ENCODE measurements around the gene HLA-DRB1. TPM values are rescaled to one million over a fixed set of nuclear protein-coding genes. Genes with fewer than 3 reads are reported as not detected.

The HLA-DRB1 gene
- total RNA-seq, 3 donors from 2014 or later: 26.9 to 169 (median 89.6) TPM

GRCh38 chr6:32622545-32623401 is 33.1 kb upstream of the HLA-DRB1 start:
- DNase-seq: peak in 2 of 3 donors; percentile 50 to 66
- intact Hi-C loops (cut with DNase I, micrococcal nuclease): no loop called here
- Histone ChIP-seq H3K4me1 (ENCODE audit: low read depth) (no peaks in the 10 kb centered on the region), H3K9me3 (no peaks in the 10 kb centered on the region), H3K4me3 (no peak overlapping the region), H3K36me3 (ENCODE audit: low read depth) (no peaks in the 10 kb centered on the region)
- ATAC-seq: peak; percentile 91
- TF ChIP-seq CTCF (IDR thresholded peaks at IDR 0.05): peak; percentile 31

DNA sequence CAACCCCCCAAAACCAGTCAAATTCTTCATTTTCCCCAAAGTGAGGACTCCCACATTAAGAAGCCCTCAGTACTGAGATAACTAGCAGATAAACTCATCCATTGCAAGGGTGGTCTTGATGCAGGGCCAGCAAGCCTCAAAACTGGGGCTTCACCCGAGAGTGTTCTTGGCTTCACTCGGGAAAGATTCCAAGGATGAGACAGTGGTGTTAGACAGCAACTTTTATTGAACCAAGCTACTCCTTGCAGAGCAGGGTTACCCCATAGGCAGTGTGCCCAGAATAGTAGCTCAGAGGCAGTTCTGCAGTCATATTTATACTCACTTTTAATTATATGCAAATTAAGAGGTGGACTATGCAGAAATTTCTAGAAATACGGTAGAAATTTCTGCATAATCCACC is 31.7 kb upstream of the HLA-DRB1 start:
- Histone ChIP-seq H3K4me1 (ENCODE audit: low read depth) (no peaks in the 10 kb centered on the region), H3K4me3 (no peak overlapping the region), H3K36me3 (ENCODE audit: low read depth) (no peaks in the 10 kb centered on the region), H3K9me3 (no peaks in the 10 kb centered on the region)
- ATAC-seq (no peak), DNase-seq (no peak)
- intact Hi-C loops (cut with DNase I, micrococcal nuclease): no loop called here
- TF ChIP-seq CTCF (IDR thresholded peaks at IDR 0.05): no peak

GRCh38 chr6:32617751-32618150 is 28.1 kb upstream of the HLA-DRB1 start:
- no peaks in the 10 kb centered on the region for H3K36me3 ChIP-seq (ENCODE audit: low read depth)
- ATAC-seq: no peak
- intact Hi-C loops (cut with DNase I, micrococcal nuclease): no loop called here
- no peak for DNase-seq
- H3K9me3 ChIP-seq: no peaks in the 10 kb centered on the region
- no peaks in the 10 kb centered on the region for H3K4me1 ChIP-seq (ENCODE audit: low read depth)
- no peak for TF ChIP-seq CTCF (IDR thresholded peaks at IDR 0.05)
- H3K4me3 ChIP-seq: no peak overlapping the region

GRCh38 chr6:32615885-32616532 is 26.4 kb upstream of the HLA-DRB1 start:
- DNase-seq (no peak), ATAC-seq (no peak)
- H3K4me1 ChIP-seq (ENCODE audit: low read depth): no peaks in the 10 kb centered on the region
- no peak for TF ChIP-seq CTCF (IDR thresholded peaks at IDR 0.05)
- no peaks in the 10 kb centered on the region for H3K9me3 ChIP-seq
- intact Hi-C loops (cut with DNase I, micrococcal nuclease): no loop called here
- H3K36me3 ChIP-seq (ENCODE audit: low read depth): no peaks in the 10 kb centered on the region
- no peak overlapping the region for H3K4me3 ChIP-seq

GRCh38 chr6:32614366-32615081 is 24.9 kb upstream of the HLA-DRB1 start:
- TF ChIP-seq CTCF (IDR thresholded peaks at IDR 0.05): no peak
- H3K4me3 ChIP-seq: no peak overlapping the region
- ATAC-seq (no peak), DNase-seq (no peak)
- H3K9me3 ChIP-seq: no peaks in the 10 kb centered on the region
- H3K4me1 ChIP-seq (ENCODE audit: low read depth): no peaks in the 10 kb centered on the region
- H3K36me3 ChIP-seq (ENCODE audit: low read depth): no peaks in the 10 kb centered on the region
- intact Hi-C loops (cut with DNase I, micrococcal nuclease): no loop called here
